ENCODE results near the gene RTBDN. TPM values are rescaled to one million over a fixed set of nuclear protein-coding genes. Genes with fewer than 3 reads are reported as not detected.

RTBDN gene
- total RNA-seq, 1 donor from 2014 or later = not detected

GRCh38 chr19:12793290-12794195 lies 40.8 kb downstream of the RTBDN start:
- DNase-seq (ENCODE audit: low read depth) = no peak
- TF ChIP-seq CTCF (conservative IDR thresholded peaks at IDR 0.05; ENCODE audit: low read depth, low read length) = no peak
- H3K4me3 ChIP-seq (ENCODE audit: low read depth, low read length) = peak overlapping the region; percentile 96

GRCh38 chr19:12792853-12793289 lies 41.5 kb downstream of the RTBDN start:
- H3K4me3 ChIP-seq (ENCODE audit: low read depth, low read length) = peak overlapping the region; percentile 96
- DNase-seq (ENCODE audit: low read depth) = no peak
- TF ChIP-seq CTCF (conservative IDR thresholded peaks at IDR 0.05; ENCODE audit: low read depth, low read length) = no peak

GRCh38 chr19:12792051-12792852 lies 42.1 kb downstream of the RTBDN start:
- no peak for DNase-seq (ENCODE audit: low read depth)
- peak overlapping the region; percentile 96 for H3K4me3 ChIP-seq (ENCODE audit: low read depth, low read length)
- no peak for TF ChIP-seq CTCF (conservative IDR thresholded peaks at IDR 0.05; ENCODE audit: low read depth, low read length)

GRCh38 chr19:12791345-12792050 lies 42.9 kb downstream of the RTBDN start, which contains the start of gene JUNB:
Gene JUNB (plus strand): TSS chr19:12791486. CDS start chr19:12791772, 286 bp downstream.
- H3K4me3 ChIP-seq (ENCODE audit: low read depth, low read length) = peak within 1 kb of the TSS; percentile 96
- no peak for DNase-seq (ENCODE audit: low read depth)
- no peak for TF ChIP-seq CTCF (conservative IDR thresholded peaks at IDR 0.05; ENCODE audit: low read depth, low read length)

GRCh38 chr19:12790628-12791344 lies 43.6 kb downstream of the RTBDN start:
- no peak for DNase-seq (ENCODE audit: low read depth)
- TF ChIP-seq CTCF (conservative IDR thresholded peaks at IDR 0.05; ENCODE audit: low read depth, low read length) = no peak
- peak overlapping the region; percentile 96 for H3K4me3 ChIP-seq (ENCODE audit: low read depth, low read length)
